Upper lobe of left lung (tissue), 6 donors: Measurements from ENCODE around the gene MYOM1. TPM values are rescaled to one million over a fixed set of nuclear protein-coding genes. Genes with fewer than 3 reads are reported as not detected.

ENCODE experiments used
- ATAC-seq, 2 donors: fragments of 200-7000 bp; cut with Tn5 transposase; one replicate each; pipeline ENCODE4 v1.9.1; 2022; ENCODE audit warnings: mild to moderate bottlenecking in 2 of 2, moderate library complexity in 2 of 2; ENCODE audit not compliant: low FRiP score in 2 of 2
- DNase-seq, 2 donors: peaks; one replicate each; pipeline ENCODE4 v3.0.0-alpha.2; 2019 to 2020
- H3K27ac ChIP-seq, 4 donors: fragments of 200-600 bp; sonication (generic); one replicate each; pipeline ENCODE4 v1.5.1; 2016 to 2019
- H3K27me3 ChIP-seq, 4 donors: fragments of 200-600 bp; sonication (generic); one replicate each; pipeline ENCODE4 v1.5.1; 2017 to 2019
- H3K36me3 ChIP-seq, 4 donors: fragments of 200-600 bp; sonication (generic); one replicate each; pipeline ENCODE4 v1.5.1; 2016 to 2019
- H3K4me1 ChIP-seq, 4 donors: fragments of 200-600 bp; sonication (generic); one replicate each; pipeline ENCODE4 v1.5.1; 2018 to 2019
- H3K4me3 ChIP-seq, 4 donors: fragments of 200-600 bp; sonication (generic); one replicate each; pipeline ENCODE4 v1.5.1; 2017 to 2019; ENCODE audit warnings: mild to moderate bottlenecking in 2 of 4, moderate library complexity in 1 of 4
- H3K9me3 ChIP-seq, 4 donors: fragments of 200-600 bp; sonication (generic); one replicate each; pipeline ENCODE4 v1.5.1; 2018 to 2019
- CTCF ChIP-seq, 6 experiments: fragments of 450-650 bp in 4 of 6; fragments of 200-600 bp in 2 of 6; sonication (generic) in 2 of 6; IDR thresholded peaks; one replicate each; pipeline ENCODE4 v1.5.1; 2016 to 2019; ENCODE audit warnings: antibody characterized with exemption in 6 of 6
- EP300 ChIP-seq, 4 donors: sonication (generic); formaldehyde crosslinking; IDR thresholded peaks; one replicate each; pipeline ENCODE4 v1.5.1; 2017; ENCODE audit warnings: antibody characterized with exemption in 4 of 4, control low read depth in 2 of 4
- POLR2A ChIP-seq, 4 donors: fragments of 450-650 bp; IDR thresholded peaks; one replicate each; pipeline ENCODE4 v1.5.1; 2016 to 2017; ENCODE audit warnings: antibody characterized with exemption in 4 of 4, mild to moderate bottlenecking in 2 of 4
- POLR2AphosphoS5 ChIP-seq, 2 donors: sonication (generic); formaldehyde crosslinking; IDR thresholded peaks; one replicate each; pipeline ENCODE4 v1.5.1; 2017; ENCODE audit warnings: antibody characterized with exemption in 2 of 2
- WGBS, 2 donors: methylation state at CpG; one replicate each; pipeline ENCODE4 v1.1.5; 2017 to 2018; 5-methylcytosine and 5-hydroxymethylcytosine counted together
- total RNA-seq, 6 donors: library from RNA; depleted of rRNA in 4 of 6; stranded (reverse); fragments of >200 nt in 4 of 6; gene quantifications; one replicate each; pipeline versions ENCODE4 v1.1.0 to v1.2.1, GENCODE V29; 2016 to 2021
- donor health status: DM: no; HTN: no; CAD: no; lungs with moderate emphysema.
- donor health status: DM: no; HTN: yes; CAD: no; lungs with severe emphysema.

The MYOM1 gene
- total RNA-seq, 6 donors from 2014 or later, result 0.76 to 11.2 (median 2.2) TPM

- WGBS, 2 donors, result 77 to 82% methylated on average over 4 of the region's 4 CpGs
- Histone ChIP-seq H3K4me3 (no peak overlapping the region), H3K36me3 (no peaks in the 10 kb centered on the region), H3K9me3 (no peaks in the 10 kb centered on the region), H3K27ac (no peak overlapping the region), H3K4me1 (no peaks in the 10 kb centered on the region), H3K27me3 (no peaks in the 10 kb centered on the region)
- no peak for ATAC-seq
- TF ChIP-seq POLR2AphosphoS5 (IDR thresholded peaks at IDR 0.05) (no peak), EP300 (IDR thresholded peaks at IDR 0.05) (no peak), POLR2A (IDR thresholded peaks at IDR 0.05) (no peak), CTCF (IDR thresholded peaks at IDR 0.05) (no peak)
- no peak for DNase-seq
Observed at GRCh38 chr18:3086871-3087270, 132.9 kb downstream of the MYOM1 start.

- no peak for ATAC-seq
- 69 to 73% methylated on average over 1 of the region's 1 CpG for WGBS, 2 donors
Observed at GRCh38 chr18:3085612-3086011, 134.2 kb downstream of the MYOM1 start.

DNA sequence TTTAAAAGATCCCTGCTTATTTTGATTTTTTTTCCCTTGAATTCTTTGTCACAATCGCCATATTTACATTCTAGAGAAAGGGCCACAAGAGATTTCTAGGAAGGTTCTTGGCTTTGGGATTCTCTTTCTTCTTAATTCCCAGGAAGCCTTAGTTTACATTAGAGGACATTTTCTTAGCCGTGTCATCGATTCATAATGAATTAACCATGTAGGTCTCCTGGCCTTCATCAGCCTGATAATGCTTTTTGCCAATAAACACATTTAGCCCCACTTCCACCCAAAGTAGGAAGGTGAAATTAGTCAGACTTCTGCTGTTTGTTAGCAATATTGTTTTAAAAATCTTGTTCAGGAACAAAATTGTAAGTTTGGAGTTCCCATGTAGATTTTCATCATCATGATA is 135.6 kb downstream of the MYOM1 start:
- Histone ChIP-seq H3K36me3 (no peaks in the 10 kb centered on the region), H3K4me3 (no peak overlapping the region), H3K27ac (no peak overlapping the region), H3K27me3 (no peaks in the 10 kb centered on the region), H3K9me3 (no peaks in the 10 kb centered on the region), H3K4me1 (no peaks in the 10 kb centered on the region)
- 66 to 67% methylated on average over 3 of the region's 3 CpGs for WGBS, 2 donors
- TF ChIP-seq EP300 (IDR thresholded peaks at IDR 0.05) (no peak), CTCF (IDR thresholded peaks at IDR 0.05) (no peak), POLR2AphosphoS5 (IDR thresholded peaks at IDR 0.05) (no peak), POLR2A (IDR thresholded peaks at IDR 0.05) (no peak)
- ATAC-seq (no peak), DNase-seq (no peak)

More at GRCh38 chr18:3085612-3086011, 134.2 kb downstream of the MYOM1 start:
- H3K9me3 ChIP-seq, result no peaks in the 10 kb centered on the region
- no peak for DNase-seq
- H3K4me1 ChIP-seq, result no peaks in the 10 kb centered on the region
- no peaks in the 10 kb centered on the region for H3K36me3 ChIP-seq
- no peak overlapping the region for H3K4me3 ChIP-seq
- no peak for TF ChIP-seq CTCF (IDR thresholded peaks at IDR 0.05)
- no peak overlapping the region for H3K27ac ChIP-seq
- H3K27me3 ChIP-seq, result no peaks in the 10 kb centered on the region

GRCh38 chr18:3083766-3084165 is 136.0 kb downstream of the MYOM1 start:
- ATAC-seq (no peak), DNase-seq (no peak)
- no peaks in the 10 kb centered on the region for H3K36me3 ChIP-seq
- TF ChIP-seq POLR2A (IDR thresholded peaks at IDR 0.05) (no peak), EP300 (IDR thresholded peaks at IDR 0.05) (no peak), CTCF (IDR thresholded peaks at IDR 0.05) (no peak), POLR2AphosphoS5 (IDR thresholded peaks at IDR 0.05) (no peak)
- no peaks in the 10 kb centered on the region for H3K4me1 ChIP-seq
- H3K9me3 ChIP-seq, result no peaks in the 10 kb centered on the region
- H3K27me3 ChIP-seq, result no peaks in the 10 kb centered on the region
- H3K27ac ChIP-seq, result no peak overlapping the region
- 66 to 75% methylated on average over 3 of the region's 3 CpGs for WGBS, 2 donors
- H3K4me3 ChIP-seq, result no peak overlapping the region

DNA sequence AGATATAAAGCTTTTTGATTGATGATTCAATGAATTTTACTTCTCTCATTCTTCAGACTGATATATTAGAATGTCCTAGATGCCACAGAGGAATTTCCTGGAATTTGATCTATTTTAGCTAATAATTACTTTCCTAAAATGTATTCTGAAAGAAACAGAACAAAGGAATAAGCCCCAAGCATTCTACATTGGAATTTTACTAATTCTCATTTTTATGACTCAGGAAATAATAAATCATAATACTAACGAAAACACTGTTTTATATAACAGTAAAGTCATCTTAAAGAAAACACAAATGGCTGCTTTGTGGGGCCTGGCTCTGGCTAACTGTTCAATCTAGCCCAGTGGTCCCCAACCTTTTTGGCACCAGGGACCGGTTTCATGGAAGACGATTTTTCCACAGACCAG is 138.2 kb downstream of the MYOM1 start:
- no peaks in the 10 kb centered on the region for H3K27me3 ChIP-seq
- no peaks in the 10 kb centered on the region for H3K36me3 ChIP-seq
- H3K4me1 ChIP-seq, result no peaks in the 10 kb centered on the region
- WGBS, 2 donors, result 72 to 84% methylated on average over 3 of the region's 3 CpGs
- DNase-seq, result no peak
- no peak overlapping the region for H3K4me3 ChIP-seq
- no peaks in the 10 kb centered on the region for H3K9me3 ChIP-seq
- TF ChIP-seq EP300 (IDR thresholded peaks at IDR 0.05) (no peak), CTCF (IDR thresholded peaks at IDR 0.05) (no peak), POLR2A (IDR thresholded peaks at IDR 0.05) (no peak), POLR2AphosphoS5 (IDR thresholded peaks at IDR 0.05) (no peak)
- no peak overlapping the region for H3K27ac ChIP-seq
- no peak for ATAC-seq
